ENCODE results near the gene GABRR3.

GABRR3 gene

DNA sequence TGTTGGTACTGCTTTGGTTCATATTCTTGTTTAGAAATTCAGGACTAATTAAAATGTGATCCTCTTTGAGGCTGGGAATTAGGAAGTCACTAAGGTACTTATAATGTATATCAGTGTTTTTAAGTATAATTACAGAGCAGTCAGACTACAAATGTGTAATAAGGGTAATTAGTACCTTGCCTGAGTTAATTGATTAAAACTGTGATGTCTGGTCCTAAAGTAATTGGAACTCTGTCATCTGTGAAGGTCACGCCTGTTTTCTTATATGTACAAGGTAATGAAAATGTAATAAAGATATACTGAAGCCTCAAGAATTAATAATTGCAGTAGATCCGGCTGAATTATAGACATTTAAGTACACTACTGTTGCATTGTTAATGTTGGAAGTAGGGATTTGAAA is 95.7 kb downstream of the GABRR3 start:
- TF ChIP-seq CTCF (IDR thresholded peaks at IDR 0.05; ENCODE audit: insufficient read depth, low read depth, low read length, missing control alignments): no peak
- DNase-seq (ENCODE audit: low read depth): no peak
- H3K4me3 ChIP-seq (ENCODE audit: low read depth, low read length): no peak overlapping the region

GRCh38 chr3:97938444-97938843 is 96.7 kb downstream of the GABRR3 start:
- no peak overlapping the region for H3K4me3 ChIP-seq (ENCODE audit: low read depth, low read length)
- no peak for DNase-seq (ENCODE audit: low read depth)
- no peak for TF ChIP-seq CTCF (IDR thresholded peaks at IDR 0.05; ENCODE audit: insufficient read depth, low read depth, low read length, missing control alignments)

DNA sequence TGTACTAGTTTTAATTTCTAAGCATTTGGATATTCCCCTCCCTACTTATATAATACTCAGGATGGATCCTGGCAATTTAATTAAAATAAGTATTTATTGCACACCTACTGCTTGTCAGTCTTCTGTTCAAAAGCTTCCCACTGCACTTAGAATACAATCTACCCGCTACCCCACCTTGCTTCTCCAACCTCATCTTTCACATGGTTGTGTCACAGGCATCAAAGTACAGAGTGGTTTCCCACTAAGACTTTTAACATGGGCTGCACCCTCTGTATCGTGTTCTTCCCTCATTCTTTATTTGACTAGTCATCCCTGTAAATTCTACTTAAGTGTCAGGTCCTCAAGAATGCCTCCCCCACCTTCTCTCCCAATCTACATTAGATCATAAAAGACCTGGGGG is 97.9 kb downstream of the GABRR3 start:
- TF ChIP-seq CTCF (IDR thresholded peaks at IDR 0.05; ENCODE audit: insufficient read depth, low read depth, low read length, missing control alignments): no peak
- H3K4me3 ChIP-seq (ENCODE audit: low read depth, low read length): no peak overlapping the region
- DNase-seq (ENCODE audit: low read depth): no peak

GRCh38 chr3:97935842-97936241 is 99.3 kb downstream of the GABRR3 start:
- no peak overlapping the region for H3K4me3 ChIP-seq (ENCODE audit: low read depth, low read length)
- TF ChIP-seq CTCF (IDR thresholded peaks at IDR 0.05; ENCODE audit: insufficient read depth, low read depth, low read length, missing control alignments): no peak
- DNase-seq (ENCODE audit: low read depth): no peak
